HL-60 (cell line): ENCODE results near the gene BMP2K.

Experiments
- CTCF ChIP-seq: IDR thresholded peaks from one replicate; pipeline ENCODE4 v1.5.1; 2011; ENCODE audit warnings: low read length, control low read depth, inconsistent platforms; ENCODE audit not compliant: insufficient read depth
- GABPA ChIP-seq: IDR thresholded peaks from 2 replicates; pipeline ENCODE4 v1.6.1; 2012; ENCODE audit warnings: low read depth
- POLR2AphosphoS5 ChIP-seq: IDR thresholded peaks from 2 replicates; pipeline ENCODE4 v1.6.1; 2012; ENCODE audit warnings: low read depth
- REST ChIP-seq: IDR thresholded peaks from 2 replicates; pipeline ENCODE4 v1.6.1; 2012; ENCODE audit warnings: low read depth; ENCODE audit not compliant: insufficient replicate concordance
- SPI1 ChIP-seq: IDR thresholded peaks from 2 replicates; pipeline ENCODE4 v1.6.1; 2012; ENCODE audit warnings: low read depth, mild to moderate bottlenecking, borderline replicate concordance

- TF ChIP-seq CTCF (no peak), REST (no peak), GABPA (no peak), POLR2AphosphoS5 (no peak), SPI1 (no peak)
Observed at GRCh38 chr4:78774417-78774816, 1.7 kb upstream of the BMP2K start.
